HG03558 (cell line): ENCODE data around the gene TMEM184B.
A peak's percentile ranks its signal among the peaks of the same experiment; 100 is the strongest.
"Not testable (repeated sequence)": the region's sequence is repeated elsewhere in the genome, so short reads cannot be mapped to it uniquely, and the experiment has no call there.

Source experiments
- ATAC-seq: cut with Tn5 transposase; IDR thresholded peaks from one replicate; pipeline ENCODE4 v1.9.1; 2021; ENCODE audit warnings: moderate number of reproducible peaks; ENCODE audit not compliant: unreplicated experiment; ENCODE audit errors: extremely low read depth

Gene TMEM184B

DNA sequence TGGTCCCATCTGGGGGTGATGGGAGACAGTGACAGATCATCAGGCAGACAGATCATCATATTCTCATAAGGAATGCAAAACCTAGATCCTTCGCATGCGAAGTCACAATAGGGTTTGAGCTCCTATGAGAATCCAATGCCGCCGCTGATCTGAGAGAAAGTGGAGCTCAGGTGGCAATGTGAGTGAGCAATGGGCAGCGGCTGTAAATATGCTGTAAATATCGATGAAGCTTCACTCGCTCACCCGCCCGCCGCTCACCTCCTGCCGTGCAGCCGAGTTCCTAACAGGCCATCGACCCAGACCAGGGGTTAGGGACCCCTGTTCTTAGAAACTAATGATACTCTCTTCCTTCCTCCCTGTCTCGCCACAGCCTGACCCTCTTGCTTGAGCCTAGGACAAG is 81.8 kb downstream of the TMEM184B start:
- ATAC-seq = no peak

DNA sequence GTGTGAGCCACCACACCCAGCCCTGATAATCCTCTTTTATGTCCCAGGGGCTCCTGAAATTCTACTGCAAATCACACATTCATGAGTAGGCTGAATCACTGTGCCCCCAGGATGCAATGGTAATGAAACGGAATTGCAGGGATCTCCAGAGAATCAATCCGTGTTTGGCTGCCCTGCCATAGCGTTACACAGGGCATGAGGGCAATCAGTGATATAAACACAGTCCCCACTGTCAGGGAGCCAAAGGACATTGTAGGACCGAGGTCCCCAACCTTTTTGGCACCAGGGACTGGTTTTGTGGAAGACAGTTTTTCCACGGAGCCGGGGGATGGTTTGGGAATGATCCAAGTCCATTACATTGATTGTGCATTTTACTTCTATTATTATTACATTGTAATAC is 82.2 kb downstream of the TMEM184B start:
- ATAC-seq = no peak

DNA sequence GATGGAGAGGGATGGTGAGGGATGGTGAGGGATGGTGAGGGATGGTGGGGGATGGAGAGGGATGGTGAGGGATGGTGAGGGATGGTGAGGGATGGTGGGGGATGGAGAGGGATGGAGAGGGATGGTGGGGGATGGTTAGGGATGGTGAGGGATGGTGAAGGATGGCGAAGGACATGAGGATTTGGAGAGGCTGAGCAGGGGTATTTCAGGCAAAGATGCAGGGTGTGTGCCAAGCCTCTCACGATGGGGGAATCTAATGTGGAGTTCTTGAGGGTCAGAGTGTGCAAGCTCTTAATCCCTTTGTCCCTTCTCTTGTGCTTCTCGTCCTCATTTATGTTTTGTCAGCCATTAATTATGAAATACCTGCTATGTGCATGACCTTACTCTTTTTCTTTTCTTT is 83.7 kb downstream of the TMEM184B start:
- no peak for ATAC-seq

DNA sequence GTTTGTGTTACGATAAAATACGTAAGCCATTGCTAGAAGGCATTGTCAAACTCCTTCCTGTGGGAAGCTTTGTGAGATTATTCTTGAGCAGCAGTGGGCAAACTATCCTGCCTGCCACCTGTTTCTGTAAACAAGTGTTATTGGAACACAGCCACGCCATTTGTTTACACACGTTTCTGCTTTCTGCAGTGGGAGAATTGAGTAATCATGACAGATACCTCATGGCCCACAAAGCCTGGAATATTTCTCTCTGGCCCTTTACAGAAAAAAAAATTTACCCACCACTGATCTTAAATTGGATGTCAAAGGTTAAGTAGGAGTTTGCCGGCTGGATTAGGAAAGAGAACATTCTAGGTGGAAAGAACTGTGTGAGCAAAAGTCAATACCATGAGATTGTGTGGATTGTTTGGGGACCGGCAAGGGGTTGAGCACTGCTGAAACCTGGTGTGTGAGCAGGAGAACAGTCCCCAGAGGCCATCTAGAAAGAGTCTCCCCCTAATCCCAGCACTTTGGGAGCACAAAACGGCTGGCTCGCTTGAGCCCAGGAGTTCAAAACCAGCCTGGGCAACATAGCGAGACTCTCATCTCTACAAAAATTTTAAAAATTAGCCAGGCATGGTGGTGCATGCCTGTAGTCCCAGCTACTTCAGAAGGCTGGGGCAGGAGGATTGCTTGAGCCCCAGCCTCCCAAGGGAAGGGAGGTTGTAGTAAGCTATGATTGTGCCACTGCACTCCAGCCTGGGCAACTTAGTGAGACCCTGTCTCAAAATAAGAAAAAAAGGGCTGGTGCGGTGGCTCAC is 85.2 kb downstream of the TMEM184B start:
- ATAC-seq = no peak

- no peak for ATAC-seq
Observed at GRCh38 chr22:38186429-38186828, 86.4 kb downstream of the TMEM184B start.

GRCh38 chr22:38184788-38185187 is 88.0 kb downstream of the TMEM184B start:
- no peak for ATAC-seq

DNA sequence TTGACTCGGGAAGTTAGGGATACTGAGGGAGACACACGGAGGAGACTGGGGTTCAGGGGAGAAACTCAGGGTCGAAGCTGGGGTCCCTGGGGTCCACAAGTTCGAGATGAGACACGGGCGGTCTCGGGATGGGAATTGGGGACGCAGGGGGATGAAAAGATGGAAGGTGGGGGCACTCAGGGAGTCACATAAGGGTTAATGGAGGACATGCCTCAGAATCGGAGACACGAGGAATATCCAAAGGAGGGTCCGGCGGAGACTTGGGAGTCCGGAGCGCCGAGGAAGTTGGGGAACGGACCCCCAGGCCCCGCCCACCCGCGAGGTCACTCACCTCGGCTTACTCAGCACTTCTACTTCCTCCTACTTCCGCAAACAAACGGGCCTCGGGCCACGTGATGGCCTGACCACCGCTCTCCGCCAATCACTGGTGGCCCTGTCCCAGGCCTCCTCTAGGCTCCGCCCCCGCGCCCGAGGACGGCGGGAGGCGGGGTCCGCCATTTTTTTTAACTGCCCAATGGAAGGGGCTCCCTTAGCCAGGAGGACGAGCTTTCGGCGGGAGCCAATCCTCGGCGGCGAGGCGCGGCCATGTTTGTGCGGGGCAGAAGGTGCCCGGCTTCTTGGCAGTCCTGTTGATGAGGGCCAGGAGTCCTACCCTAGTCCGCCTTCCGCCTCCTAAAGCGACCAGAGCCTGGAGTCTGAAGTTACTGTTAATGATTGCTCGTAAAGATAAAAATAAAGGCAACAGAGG is 91.2 kb downstream of the TMEM184B start, which contains the start of gene PLA2G6:
Gene PLA2G6, minus strand, starts transcription at position 378 of the 748 bp plus-strand sequence. CDS start 12,404 bp downstream, outside the sequence.
- peak; percentile 75 for ATAC-seq

DNA sequence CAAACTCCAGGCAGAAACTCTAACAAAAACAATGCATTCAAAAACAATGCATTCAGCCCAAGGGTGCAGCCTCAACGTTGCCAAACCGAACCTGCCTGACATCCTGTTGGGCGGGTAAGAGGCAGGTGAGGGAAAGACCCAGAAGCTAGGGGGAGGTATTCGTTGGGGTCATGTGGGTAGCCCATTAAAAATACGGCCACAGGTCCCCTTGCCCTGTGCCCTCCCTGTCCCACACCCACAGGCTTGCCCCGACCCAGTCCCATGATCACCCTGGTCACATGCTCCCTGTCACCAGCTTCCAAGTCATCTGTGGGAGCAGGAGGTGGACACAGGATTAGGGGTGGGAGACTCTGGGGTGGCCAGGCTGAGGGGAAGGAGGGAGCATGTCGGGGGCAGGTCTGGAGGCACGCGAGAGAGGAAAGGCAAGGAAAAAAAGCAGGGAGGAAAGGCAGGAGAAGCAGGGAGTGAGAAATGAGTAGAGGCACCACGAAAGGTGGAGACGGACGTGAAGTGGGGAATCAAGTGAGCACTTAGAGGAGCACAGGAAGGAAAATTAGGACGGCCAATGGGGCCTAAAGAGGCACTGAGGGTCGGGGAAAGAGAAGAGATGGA is 91.9 kb downstream of the TMEM184B start:
- no peak for ATAC-seq

DNA sequence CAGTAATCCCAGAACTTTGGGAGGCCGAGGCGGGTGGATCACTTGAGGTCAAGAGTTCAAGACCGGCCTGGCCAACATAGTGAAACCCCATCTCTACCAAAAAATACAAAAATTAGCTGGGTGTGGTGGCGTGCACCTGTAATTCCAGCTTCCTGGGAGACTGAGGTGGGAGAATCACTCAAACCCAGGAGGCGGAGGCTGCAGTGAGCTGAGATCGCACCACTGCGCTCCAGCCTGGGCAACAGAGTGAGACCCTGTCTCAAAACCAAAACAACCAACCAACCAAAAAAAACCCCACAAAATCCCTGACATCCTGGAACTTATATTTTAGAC is 94.2 kb downstream of the TMEM184B start:
- ATAC-seq = not testable (repeated sequence)

DNA sequence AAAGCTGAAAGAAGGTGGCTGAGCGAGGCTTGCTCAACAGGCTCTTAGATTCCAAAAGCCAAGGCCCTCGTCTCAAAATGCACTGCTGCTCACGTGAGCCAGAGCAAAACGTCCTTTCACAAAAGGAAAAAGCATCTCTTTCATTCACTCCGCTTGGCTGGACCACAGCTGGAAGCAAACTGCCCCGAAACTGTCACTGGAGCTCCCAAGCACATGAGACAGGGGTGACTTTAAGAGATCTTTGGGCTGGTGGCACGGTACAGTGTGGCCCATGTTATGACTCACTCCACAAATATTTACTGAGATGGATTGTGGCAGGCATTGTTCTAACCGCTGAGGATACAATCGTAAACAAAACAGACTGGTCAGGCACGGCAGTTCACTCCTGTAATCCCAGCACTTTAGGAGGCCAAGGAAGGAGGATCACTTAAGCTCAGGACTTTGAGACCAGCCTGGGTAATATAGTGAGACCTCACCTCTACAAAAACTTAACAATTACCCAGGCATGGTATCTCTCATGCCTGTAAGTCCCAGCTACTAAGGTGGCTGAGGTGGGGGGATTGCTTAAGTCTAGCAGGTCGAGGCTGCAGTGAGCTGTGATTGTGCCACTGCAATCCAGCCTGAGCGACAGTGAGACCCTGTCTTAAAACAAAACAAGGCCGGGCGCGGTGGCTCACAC is 94.7 kb downstream of the TMEM184B start:
- no peak for ATAC-seq

- ATAC-seq = not testable (repeated sequence)
Observed at GRCh38 chr22:38177571-38177925, 95.3 kb downstream of the TMEM184B start.

GRCh38 chr22:38177044-38177443 is 95.8 kb downstream of the TMEM184B start:
- no peak for ATAC-seq

- no peak for ATAC-seq
Observed at GRCh38 chr22:38176170-38176741, 96.6 kb downstream of the TMEM184B start.

DNA sequence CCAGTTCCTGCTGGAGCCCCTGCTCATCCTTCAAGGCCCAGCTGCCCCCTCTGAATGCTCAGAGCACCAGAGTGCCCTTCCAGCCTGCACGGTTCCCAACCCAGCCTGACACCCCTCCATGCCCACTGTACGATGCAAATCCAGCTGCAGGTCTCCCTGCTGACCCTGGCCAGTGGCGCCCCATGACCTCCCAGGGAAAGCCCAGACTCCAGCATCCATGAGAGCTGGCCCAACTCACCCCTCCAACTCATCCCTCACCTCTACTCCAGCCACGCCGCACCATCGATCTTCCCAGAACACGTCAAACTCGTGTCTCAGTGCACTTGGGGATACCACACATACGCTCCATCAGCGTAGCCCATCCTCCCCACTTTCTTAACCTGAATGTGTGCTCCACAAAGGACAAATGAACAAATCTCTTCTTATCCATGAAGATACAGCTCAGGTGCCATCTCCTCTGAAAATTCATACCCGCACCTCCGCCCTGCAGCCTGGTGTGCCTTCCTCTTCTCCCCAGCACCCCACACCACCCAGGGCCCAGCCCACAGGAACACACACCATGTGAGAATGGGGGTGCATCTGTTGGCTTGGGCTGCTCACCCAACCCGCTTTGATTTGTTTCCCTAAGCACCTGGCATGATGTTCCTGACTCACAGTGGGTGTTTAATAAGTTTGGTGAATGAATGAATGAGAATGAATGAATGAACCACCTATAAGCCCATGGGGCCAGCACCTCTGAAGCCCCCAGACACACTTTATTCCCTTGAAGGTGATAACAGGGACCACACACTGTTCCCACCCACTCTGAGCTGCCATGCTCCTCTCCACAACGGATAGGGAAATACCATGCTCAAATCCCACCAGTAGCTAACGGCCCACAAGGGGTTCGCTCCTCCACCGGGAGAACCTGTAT is 97.3 kb downstream of the TMEM184B start:
- no peak for ATAC-seq

DNA sequence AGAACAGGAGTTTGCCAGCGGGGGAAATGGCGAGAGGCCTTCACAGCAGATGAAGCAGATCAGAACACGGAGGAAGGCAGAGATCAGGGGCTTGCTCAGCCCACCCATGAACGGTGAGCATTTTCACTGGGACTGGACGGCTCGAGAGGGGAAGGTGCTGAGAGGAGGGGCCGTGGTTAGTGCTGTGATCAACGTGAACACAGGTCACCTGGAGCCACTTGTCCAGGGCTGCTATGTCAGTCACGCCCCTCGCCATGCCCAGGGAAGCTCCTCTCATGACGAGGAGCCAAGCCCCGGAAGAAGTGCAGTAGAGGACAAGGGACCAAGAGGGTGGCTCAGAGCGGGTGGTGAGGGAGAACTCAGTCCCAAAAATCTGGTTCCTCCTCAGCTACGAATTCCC is 98.2 kb downstream of the TMEM184B start:
- no peak for ATAC-seq

GRCh38 chr22:38173641-38173906 is 99.2 kb downstream of the TMEM184B start:
- ATAC-seq = no peak

DNA sequence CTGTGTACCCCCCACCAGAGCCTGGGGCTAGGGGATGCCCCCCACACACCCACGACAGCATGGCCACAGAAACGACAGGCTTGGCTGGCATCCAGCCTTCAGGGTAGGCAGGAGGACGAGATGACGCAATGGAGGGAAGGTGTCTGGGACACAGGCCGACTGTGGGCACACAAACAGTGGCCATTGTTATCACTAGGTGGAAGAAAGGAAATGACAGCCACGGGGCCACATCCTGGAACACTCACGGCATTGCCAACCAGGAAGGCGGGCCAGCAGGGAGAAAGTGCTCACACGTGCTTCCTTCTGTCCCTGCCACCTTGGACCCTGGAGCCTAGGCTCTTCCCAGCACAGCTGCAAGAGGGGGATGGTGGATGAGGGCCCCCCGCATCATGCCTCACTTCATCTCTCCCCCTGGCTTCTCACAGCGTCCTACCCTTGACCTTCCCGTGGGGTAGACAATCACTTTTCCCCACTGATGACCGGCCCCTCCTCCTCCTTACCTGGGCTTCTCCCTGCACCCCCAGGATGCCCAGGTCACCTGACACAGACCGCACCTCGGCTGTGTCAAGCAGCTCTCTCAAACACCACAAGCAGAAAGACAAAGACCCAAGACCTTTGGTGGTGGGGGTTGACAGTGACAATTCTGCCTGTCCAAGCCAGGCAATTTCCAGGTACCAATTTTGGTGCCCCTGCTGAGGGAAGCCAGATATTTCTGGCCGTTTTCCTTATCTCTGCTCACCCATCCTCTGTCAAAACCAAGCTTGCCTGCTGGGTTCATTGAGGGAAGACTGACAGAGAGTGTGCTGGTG is 99.8 kb downstream of the TMEM184B start:
- ATAC-seq = no peak

- ATAC-seq = no peak
Observed at GRCh38 chr22:38171927-38172831, 100.6 kb downstream of the TMEM184B start.
